Left colon (tissue), 2 donors: Measurements from ENCODE around the gene PSPC1. TPM values are rescaled to one million over a fixed set of nuclear protein-coding genes. Genes with fewer than 3 reads are reported as not detected.
"Not testable (repeated sequence)": the region's sequence is repeated elsewhere in the genome, so short reads cannot be mapped to it uniquely, and the experiment has no call there.

Experiments
- ATAC-seq: fragments of 200-7000 bp; cut with Tn5 transposase; one replicate; pipeline ENCODE4 v1.9.1; 2020; ENCODE audit warnings: mild to moderate bottlenecking, moderate library complexity
- DNase-seq, 2 donors: peaks; one replicate each; pipeline ENCODE4 v3.0.0-alpha.2; 2020
- intact Hi-C, 2 donors: fragments of 100-400 bp; cut with DNase I in 1 of 2; cut with micrococcal nuclease in 1 of 2; formaldehyde crosslinking; loops; one replicate each; pipeline versions ENCODE4 v1.11.2 to v1.14.0; 2022; cut with DNase I, micrococcal nuclease
- long read RNA-seq: library from polyadenylated mRNA; unstranded; transcript quantifications from one replicate; pipeline ENCODE4 v2.0.0, GENCODE V29; 2021
- total RNA-seq, 2 donors: library from RNA; stranded (reverse); fragmentation: NEBNext Ultra II Directional; extraction: Animal tissue kit (Norgen Biotek cat#: 25700); gene quantifications; one replicate each; pipeline ENCODE4 v1.2.1, GENCODE V29; 2021
- donor health status: DM: no; HTN: no; CAD: no.
- donor health status: DM: yes; HTN: yes; CAD: no.

PSPC1 gene
- 10 to 100 TPM; 43.0 to 48.6 TPM for total RNA-seq
- long read RNA-seq, transcript PSPC1-203 (8 exons, 1,647 nt): minor isoform, 5 of 49 reads
- long read RNA-seq, transcript PSPC1-201 (9 exons, 2,407 nt): major isoform, 37 of 49 reads
- long read RNA-seq, partial matches to known transcripts: 1 of 49 reads
- long read RNA-seq, other reads (novel, unspliced or antisense): 5 of 49 reads

DNA sequence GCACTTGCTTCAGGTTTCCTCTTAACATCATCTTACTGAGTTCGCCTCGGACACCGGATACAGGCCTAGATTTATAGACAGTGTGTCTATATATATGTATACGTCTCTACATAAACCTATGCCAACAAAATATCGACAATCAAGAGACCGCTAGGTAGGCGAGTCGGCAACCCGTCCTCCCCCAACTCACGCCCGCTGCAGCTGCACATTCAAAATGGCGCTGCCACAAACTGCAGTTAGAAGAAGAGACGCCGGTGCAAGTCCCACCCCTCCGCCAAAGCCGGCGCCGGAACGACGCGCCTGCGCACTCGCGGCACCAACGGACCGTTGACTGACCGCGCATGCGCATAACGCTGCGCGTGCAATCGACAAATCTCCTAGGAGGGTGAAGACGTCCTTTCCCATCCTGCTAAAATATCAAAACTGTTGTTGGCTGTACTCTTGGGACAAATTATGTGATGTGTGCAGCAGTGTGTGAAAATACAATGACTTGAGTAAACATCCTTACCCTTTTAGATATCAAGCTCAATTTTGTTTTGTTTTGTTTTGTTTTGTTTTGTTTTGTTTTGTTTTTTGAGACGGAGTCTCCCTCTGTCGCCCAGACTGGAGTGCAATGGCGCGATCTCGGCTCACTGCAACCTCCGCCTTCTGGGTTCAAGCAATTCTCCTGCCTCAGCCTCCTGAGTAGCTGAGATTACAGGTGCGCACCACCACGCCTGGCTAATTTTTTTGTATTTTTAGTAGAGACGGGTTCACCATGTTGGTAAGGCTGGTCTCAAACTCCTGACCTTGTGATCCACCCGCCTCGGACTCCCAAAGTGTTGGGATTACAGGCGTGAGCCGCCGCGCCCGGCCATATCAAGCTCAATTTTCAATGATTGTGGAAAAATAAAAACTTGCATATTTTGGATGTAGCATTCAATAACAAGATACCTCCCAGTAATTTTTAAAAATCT is at the start of gene PSPC1:
Gene PSPC1, minus strand, starts transcription at position 219 of the 956 bp plus-strand sequence. Its CDS starts 188 bp downstream, at position 31.
- ATAC-seq: peak; percentile 95
- peak; percentile 93 to 94 for DNase-seq
- intact Hi-C loops: loop anchor here in 1 of 2 donors (5.0 kb wide), 1 partner anchor 79 kb away; the partner anchor contains the start of gene ZMYM5

GRCh38 chr13:19822673-19823072 is 39.9 kb upstream of the PSPC1 start:
- DNase-seq (no peak), ATAC-seq (no peak)
- intact Hi-C loops: no loop called here

GRCh38 chr13:19818223-19818842 is 35.6 kb upstream of the PSPC1 start:
- DNase-seq (peak in 1 of 2 donors; percentile 30), ATAC-seq (peak; percentile 59)
- intact Hi-C loops: no loop called here

GRCh38 chr13:19817510-19818158 is 34.9 kb upstream of the PSPC1 start:
- ATAC-seq (no peak), DNase-seq (no peak)
- intact Hi-C loops: no loop called here

DNA sequence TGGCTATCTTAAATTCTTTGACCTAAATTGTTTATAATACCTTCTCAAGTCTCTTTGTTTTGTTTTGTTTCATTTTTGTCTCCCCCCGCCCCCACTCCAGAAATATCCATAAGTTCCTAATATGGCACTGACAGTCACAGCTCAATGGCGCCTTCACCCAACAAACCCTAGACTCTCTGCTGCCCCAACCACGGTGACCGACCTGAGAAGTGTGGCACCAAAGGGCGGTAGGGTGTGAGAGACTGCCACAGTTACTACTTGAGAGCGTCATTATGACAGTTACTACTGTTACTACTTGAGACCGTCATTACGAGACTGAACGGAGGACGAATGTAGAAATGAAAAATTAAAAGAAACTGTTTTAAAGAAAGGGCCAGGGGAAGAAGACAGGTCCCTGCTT is 34.4 kb upstream of the PSPC1 start:
- ATAC-seq (no peak), DNase-seq (no peak)
- intact Hi-C loops: no loop called here

- intact Hi-C loops, DNase-seq: not testable (repeated sequence)
Observed at GRCh38 chr13:19815842-19816241, 33.1 kb upstream of the PSPC1 start.

GRCh38 chr13:19810996-19811881 is 28.5 kb upstream of the PSPC1 start:
- intact Hi-C loops: no loop called here
- no peak for DNase-seq
- no peak for ATAC-seq

More at GRCh38 chr13:19815842-19816241, 33.1 kb upstream of the PSPC1 start:
- ATAC-seq: not testable (repeated sequence)

DNA sequence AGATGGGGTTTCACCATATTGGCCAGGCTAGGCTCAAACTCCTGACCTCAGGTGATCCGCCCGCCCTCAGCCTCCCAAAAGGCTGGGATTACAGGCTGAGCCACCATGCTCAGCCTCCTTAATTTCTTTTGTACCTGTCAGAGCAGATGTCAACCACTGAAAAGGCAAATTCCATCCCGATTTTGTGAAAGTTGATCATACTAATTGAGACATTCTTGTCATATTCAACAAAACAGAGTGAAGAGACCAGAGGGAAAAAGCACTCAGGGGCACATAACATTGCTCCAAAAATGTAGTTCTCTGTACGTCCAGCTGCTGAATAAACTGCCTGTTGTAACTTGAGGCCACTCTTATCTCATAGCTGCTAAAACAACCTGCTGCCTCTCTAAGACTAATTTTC is 27.4 kb upstream of the PSPC1 start:
- intact Hi-C loops: no loop called here
- DNase-seq (no peak), ATAC-seq (no peak)

DNA sequence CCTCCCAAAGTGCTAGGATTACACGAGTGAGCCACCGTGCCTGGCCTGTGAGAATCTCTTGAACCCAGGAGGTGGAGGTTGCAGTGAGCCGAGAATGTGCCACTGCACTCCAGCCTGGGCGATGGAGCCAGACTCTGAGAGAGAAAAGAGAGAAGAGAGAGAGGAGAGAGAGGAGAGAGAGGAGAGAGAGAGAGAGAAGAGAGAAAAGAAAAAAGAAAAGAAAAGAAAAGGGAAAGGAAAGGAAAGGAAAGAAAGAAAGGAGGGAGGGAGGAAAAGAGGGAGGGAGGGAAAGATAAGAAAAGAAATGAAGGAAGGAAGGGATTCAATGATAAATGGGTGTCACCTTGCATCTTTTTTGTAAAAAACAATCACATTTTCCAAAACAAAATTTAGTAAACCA is 23.0 kb upstream of the PSPC1 start:
- ATAC-seq: no peak
- DNase-seq: no peak
- intact Hi-C loops: no loop called here

DNA sequence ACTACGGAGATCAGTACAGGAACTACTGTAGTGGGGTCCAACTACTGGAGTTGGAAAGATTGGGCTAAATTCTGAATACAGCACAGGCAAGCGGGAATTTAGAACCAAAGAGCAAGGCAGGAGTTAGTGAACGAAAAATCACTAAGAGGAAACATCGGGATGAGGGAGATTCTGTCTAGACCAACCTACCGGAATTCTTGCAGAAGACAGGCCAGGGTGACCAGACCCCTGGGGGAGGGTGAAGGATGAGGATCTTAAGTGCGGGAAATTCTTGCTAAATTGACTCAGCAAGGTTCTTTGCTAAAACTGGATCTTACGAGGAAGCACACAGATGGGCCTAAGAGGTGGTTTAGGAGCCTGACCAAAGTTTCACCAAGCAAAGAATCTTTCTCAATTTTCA is 13.2 kb upstream of the PSPC1 start:
- ATAC-seq (no peak), DNase-seq (no peak)
- intact Hi-C loops: no loop called here

DNA sequence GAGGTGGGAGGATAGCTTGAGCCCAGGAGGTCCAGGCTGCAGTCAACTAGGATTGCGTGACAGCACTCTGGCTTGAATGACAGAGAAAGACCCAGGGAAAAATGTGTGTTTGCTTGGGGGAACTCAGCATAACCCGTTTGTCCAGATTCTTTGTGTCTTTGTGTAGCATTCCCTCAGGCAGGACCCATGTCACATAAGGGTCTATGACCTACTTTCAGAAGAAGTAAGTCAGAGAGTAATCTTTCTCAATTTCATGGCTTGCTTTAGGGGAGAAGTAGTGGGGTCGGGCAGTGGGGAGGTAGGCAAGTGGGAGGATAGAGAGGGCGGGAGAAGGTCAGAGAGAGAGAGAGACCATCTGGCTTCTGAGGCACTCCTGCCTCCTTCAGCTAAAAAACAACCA is 11.9 kb upstream of the PSPC1 start:
- no peak for ATAC-seq
- no peak for DNase-seq
- intact Hi-C loops: no loop called here

DNA sequence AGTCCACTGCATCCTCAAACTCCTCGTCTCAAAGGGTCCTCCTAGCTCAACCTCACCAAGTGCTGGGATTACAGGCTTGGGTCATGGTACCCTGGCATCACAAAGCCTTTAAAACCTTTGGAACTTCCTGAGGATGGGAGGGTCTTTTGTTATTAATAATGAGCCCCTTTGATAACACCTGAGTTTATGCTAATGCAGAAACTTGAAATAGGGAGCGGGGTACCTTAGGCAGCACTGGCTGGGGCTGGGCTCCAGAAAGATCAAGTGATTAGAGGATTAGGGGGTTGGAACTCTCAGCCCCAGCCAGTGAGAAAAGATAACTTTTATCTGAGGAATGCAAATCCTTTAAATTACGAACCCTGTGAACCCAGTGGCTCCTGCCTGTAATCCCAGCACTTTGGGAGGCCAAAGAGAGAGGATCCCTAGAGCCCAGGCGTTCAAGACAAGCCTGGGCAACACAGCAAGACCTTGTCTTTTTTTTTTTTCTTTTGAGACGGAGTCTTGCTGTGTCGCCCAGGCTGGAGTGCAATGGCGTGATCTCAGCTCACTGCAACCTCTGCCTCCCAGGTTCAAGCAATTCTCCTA is 9.3 kb upstream of the PSPC1 start:
- ATAC-seq (no peak), DNase-seq (no peak)
- intact Hi-C loops: no loop called here

DNA sequence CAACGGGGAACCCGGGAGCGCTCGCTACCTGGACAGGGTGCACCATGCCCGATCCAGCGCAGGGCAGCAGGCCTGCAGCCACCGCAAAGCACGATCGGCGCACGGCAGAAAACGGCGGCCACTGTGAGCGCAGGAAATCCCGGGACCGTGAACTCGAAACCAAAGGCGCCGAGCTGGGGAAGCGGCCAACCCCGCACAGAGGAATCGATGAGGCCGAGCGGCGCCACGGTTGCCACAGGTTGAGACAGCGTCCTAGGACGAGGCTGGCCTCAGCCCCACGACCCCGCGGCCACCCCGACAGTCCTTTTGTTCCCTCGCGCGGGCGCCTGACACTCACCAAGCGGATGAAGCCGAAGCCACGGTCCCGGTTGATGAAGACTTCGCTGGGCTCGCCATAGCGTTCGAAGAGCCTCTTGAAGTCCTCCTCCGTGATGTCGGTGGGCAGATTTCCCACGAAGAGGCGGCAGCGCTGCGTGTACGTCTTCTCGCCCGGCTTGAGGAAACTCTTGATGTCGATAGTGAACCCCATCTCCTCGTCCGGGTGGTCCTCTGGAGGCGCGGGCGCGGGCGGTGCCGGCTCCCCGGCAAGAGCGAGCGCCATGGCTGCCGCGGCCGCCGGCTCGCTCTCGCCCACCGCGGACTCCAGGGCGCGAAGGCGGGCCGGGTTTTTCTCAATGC is 557 bp downstream of the PSPC1 start:
- ATAC-seq (peak; percentile 77), DNase-seq (peak; percentile 35 to 74)
- intact Hi-C loops: loop anchor here in 1 of 2 donors (5.0 kb wide), 1 partner anchor 80 kb away; the partner anchor contains the start of gene ZMYM5

- no peak for ATAC-seq
- intact Hi-C loops: loop anchor here in 1 of 2 donors (5.0 kb wide), 1 partner anchor 81 kb away; the partner anchor contains the start of gene ZMYM5
- DNase-seq: no peak
Observed at GRCh38 chr13:19781526-19781925, 1.2 kb downstream of the PSPC1 start.

- not testable (repeated sequence) for ATAC-seq, DNase-seq
- intact Hi-C loops: loop anchor here in 1 of 2 donors (5.0 kb wide), 1 partner anchor 81 kb away; the partner anchor contains the start of gene ZMYM5
Observed at GRCh38 chr13:19780753-19781418, 1.9 kb downstream of the PSPC1 start.

- ATAC-seq (no peak), DNase-seq (no peak)
- intact Hi-C loops: no loop called here
Observed at GRCh38 chr13:19772306-19772705, 10.4 kb downstream of the PSPC1 start.
